ENCODE measurements around the gene PSMB7.

GRCh38 chr9:124345063-124345462 is 70.2 kb downstream of the PSMB7 start:
- TF ChIP-seq CTCF (IDR thresholded peaks at IDR 0.05) (no peak), POLR2A (IDR thresholded peaks at IDR 0.05) (no peak)
